Peyer's patch (tissue), 4 donors: ENCODE data around the gene PYGM.

Source experiments
- CTCF ChIP-seq, 6 experiments: fragments of 450-650 bp in 4 of 6; fragments of 200-600 bp in 2 of 6; sonication (generic) in 1 of 6; IDR thresholded peaks; one replicate each; pipeline ENCODE4 v1.5.1; 2017 to 2019; ENCODE audit warnings: antibody characterized with exemption in 6 of 6, mild to moderate bottlenecking in 3 of 6, moderate library complexity in 1 of 6
- POLR2A ChIP-seq, 2 donors: fragments of 450-650 bp; IDR thresholded peaks; one replicate each; pipeline ENCODE4 v1.5.1; 2017; ENCODE audit warnings: antibody characterized with exemption in 2 of 2, mild to moderate bottlenecking in 2 of 2, moderate library complexity in 2 of 2

DNA sequence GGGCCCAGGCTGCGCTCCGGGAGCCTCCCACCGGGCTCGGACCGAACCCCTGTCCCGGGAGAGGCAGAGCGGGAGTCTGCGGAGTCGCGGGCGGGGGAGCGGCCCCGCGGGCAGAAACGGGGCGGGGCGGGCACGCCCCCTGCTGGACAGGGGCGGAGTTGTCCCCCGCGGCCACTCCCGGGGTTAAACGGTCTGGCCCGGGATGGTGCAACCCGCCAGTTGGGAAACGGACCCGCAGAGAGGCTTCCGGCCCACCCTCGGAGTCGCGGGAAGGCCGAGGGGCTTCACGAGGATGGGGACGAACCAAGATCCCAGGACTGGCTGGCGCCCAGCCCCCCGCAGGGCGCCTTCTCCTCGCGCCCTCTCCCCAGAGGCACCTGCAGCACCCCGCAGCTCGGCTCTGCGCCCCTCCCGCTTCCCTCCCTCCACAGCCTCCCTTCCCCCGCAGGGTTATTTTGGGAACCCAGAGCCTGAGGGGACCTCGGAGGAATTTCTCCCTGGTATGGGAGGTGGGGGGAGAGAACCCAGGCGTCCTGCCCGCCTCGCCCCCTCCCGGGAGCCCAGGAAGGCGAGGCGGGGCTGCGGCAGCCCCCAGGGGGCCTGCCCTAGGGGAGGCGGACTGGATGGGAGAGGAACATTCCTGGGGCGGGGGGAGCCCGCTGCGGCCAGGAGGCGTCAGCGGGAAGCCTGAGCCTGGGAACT is 16.7 kb downstream of the PYGM start:
- TF ChIP-seq CTCF (IDR thresholded peaks at IDR 0.05) (peak; percentile 74 to 93 (median 80)), POLR2A (IDR thresholded peaks at IDR 0.05) (no peak)
